Esophagus muscularis mucosa (tissue), 4 donors: ENCODE results near the gene ASS1. TPM values are rescaled to one million over a fixed set of nuclear protein-coding genes. Genes with fewer than 3 reads are reported as not detected.

ENCODE experiments used
- DNase-seq: peaks from one replicate; pipeline ENCODE4 v3.0.0-alpha.2; 2017; ENCODE audit errors: extremely low spot score
- H3K27ac ChIP-seq, 4 donors: fragments of 200-600 bp; sonication (generic); replicated peaks in 1 of 4; 1 replicate in 3 of 4; 2 replicates in 1 of 4; pipeline ENCODE4 v1.5.1; 2016 to 2019; ENCODE audit warnings: mild to moderate bottlenecking in 1 of 4
- H3K27me3 ChIP-seq, 4 donors: fragments of 200-600 bp; sonication (generic); one replicate each; pipeline versions ENCODE4 v1.5.1 to v1.6.0; 2016 to 2019
- H3K36me3 ChIP-seq, 4 donors: fragments of 200-600 bp; sonication (generic); one replicate each; pipeline ENCODE4 v1.5.1; 2016 to 2019
- H3K4me1 ChIP-seq, 4 donors: fragments of 200-600 bp; sonication (generic); one replicate each; pipeline ENCODE4 v1.5.1; 2016 to 2019
- H3K4me3 ChIP-seq, 4 donors: fragments of 200-600 bp; sonication (generic); 1 replicate in 2 of 4; 2 replicates in 2 of 4; pipeline ENCODE4 v1.5.1; 2016 to 2019; ENCODE audit warnings: mild to moderate bottlenecking in 4 of 4, moderate library complexity in 1 of 4
- H3K9me3 ChIP-seq, 4 donors: fragments of 200-600 bp; sonication (generic); 1 replicate in 3 of 4; 2 replicates in 1 of 4; pipeline ENCODE4 v1.5.1; 2016 to 2019
- EP300 ChIP-seq: sonication (generic); formaldehyde crosslinking; IDR thresholded peaks from one replicate; pipeline ENCODE4 v1.6.1; 2017; ENCODE audit warnings: antibody characterized with exemption
- POLR2A ChIP-seq: fragments of 450-650 bp; IDR thresholded peaks from one replicate; pipeline ENCODE4 v1.6.1; 2017; ENCODE audit warnings: antibody characterized with exemption, moderate library complexity, mild to moderate bottlenecking, low read depth
- POLR2AphosphoS5 ChIP-seq, 2 donors: sonication (generic); formaldehyde crosslinking; IDR thresholded peaks; one replicate each; pipeline ENCODE4 v1.6.1; 2017; ENCODE audit warnings: antibody characterized with exemption in 2 of 2
- WGBS: methylation state at CpG from one replicate; pipeline ENCODE4 v1.1.5; 2018; 5-methylcytosine and 5-hydroxymethylcytosine counted together
- intact Hi-C: fragments of 100-400 bp; cut with DNase I; formaldehyde crosslinking; loops from one replicate; pipeline ENCODE4 v1.15.1; 2023
- total RNA-seq, 4 donors: library from RNA; depleted of rRNA; stranded (reverse); fragments of >200 nt; gene quantifications; one replicate each; pipeline versions ENCODE4 v1.1.0 to v1.2.1, GENCODE V29; 2016
- TF ChIP-seq, protein P1 (sequence below), 3 experiments: fragments of 200-600 bp in 2 of 3; fragments of 450-650 bp in 1 of 3; sonication (generic) in 2 of 3; IDR thresholded peaks; one replicate each; pipeline ENCODE4 v1.5.1; 2017 to 2019; ENCODE audit warnings: antibody characterized with exemption in 3 of 3, mild to moderate bottlenecking in 2 of 3, moderate library complexity in 1 of 3

Gene ASS1
- total RNA-seq, 4 donors from 2014 or later, result 67.7 to 113 (median 97.1) TPM

DNA sequence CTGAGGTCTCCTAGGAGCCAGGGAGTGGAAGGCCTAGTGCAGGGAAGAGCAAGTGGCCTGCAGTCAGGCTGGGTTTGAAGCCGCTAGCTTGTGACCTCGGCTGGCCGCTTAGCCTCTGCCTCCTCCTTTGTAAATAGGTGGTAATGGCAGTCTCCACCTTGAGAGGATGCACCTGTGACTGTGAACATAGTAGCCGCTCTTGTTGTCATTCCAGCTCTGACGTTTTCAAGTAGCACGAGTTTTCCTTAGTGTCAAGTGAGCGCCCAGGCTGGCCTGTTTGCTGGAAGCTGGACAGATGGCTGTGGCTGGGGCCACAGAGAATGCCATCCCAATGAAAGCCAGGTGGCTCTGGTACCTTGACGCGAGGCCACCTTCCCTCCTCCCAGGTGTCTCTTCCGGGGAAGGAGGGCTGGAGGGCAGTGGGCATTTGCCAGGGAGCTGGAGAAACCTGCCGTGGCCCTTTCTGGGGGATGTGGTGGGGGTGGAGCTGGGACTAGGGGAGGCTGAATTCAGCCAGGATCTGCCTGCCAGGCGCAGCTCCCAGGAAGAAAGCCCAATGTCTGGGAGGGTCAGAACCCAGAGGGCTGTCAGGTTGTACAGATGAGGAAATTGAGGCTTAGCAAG lies 2.5 kb downstream of the ASS1 start:
- Histone ChIP-seq H3K4me3 (no peak overlapping the region), H3K36me3 (no peaks in the 10 kb centered on the region), H3K9me3 (no peaks in the 10 kb centered on the region), H3K27me3 (peaks cover 0 to 9% (median 0%) of the 10 kb centered on the region in 4 donors), H3K4me1 (peaks cover 70 to 84% (median 78%) of the 10 kb centered on the region in 4 donors), H3K27ac (peak overlapping the region; percentile 80 to 86 (median 82))
- TF ChIP-seq EP300 (no peak), POLR2A (no peak), POLR2AphosphoS5 (IDR thresholded peaks at IDR 0.05) (no peak)
- TF ChIP-seq, protein P1, sequence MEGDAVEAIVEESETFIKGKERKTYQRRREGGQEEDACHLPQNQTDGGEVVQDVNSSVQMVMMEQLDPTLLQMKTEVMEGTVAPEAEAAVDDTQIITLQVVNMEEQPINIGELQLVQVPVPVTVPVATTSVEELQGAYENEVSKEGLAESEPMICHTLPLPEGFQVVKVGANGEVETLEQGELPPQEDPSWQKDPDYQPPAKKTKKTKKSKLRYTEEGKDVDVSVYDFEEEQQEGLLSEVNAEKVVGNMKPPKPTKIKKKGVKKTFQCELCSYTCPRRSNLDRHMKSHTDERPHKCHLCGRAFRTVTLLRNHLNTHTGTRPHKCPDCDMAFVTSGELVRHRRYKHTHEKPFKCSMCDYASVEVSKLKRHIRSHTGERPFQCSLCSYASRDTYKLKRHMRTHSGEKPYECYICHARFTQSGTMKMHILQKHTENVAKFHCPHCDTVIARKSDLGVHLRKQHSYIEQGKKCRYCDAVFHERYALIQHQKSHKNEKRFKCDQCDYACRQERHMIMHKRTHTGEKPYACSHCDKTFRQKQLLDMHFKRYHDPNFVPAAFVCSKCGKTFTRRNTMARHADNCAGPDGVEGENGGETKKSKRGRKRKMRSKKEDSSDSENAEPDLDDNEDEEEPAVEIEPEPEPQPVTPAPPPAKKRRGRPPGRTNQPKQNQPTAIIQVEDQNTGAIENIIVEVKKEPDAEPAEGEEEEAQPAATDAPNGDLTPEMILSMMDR (IDR thresholded peaks at IDR 0.05), result no peak
- DNase-seq, result no peak
- intact Hi-C loops, result no loop called here
- 79% methylated on average over 3 of the region's 12 CpGs for WGBS

DNA sequence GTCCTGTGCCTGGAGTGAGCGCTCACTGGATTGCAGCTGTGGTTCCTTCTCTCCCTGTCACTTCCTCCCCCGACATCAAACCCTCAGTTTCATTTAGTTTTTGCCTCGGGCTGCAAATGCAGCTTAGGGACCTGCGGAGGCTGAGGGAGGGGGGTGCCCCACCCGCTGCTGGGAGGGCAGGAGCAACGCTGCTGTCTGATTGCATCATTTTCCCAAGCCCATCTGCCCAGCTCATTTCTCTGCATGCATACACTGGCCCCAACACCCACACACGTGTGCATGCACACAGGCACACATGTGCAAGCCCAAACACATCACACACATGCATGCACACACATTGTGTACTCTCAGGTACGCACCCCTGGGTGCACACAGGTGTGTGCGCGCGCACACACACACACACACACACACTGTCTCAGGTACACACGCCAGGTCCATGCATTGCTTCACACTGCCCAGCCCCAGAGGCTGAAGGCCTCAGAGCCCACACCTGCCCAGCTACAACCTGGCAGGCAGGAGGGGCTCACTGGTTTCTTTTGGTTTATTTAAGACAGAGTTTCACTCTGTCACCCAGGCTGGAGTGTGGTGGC lies 3.4 kb downstream of the ASS1 start:
- Histone ChIP-seq H3K36me3 (no peaks in the 10 kb centered on the region), H3K4me1 (peaks cover 74 to 92% (median 82%) of the 10 kb centered on the region in 4 donors), H3K9me3 (no peaks in the 10 kb centered on the region), H3K27ac (no peak overlapping the region), H3K4me3 (no peak overlapping the region), H3K27me3 (peaks cover 0 to 9% (median 0%) of the 10 kb centered on the region in 4 donors)
- TF ChIP-seq EP300 (no peak), POLR2A (no peak), POLR2AphosphoS5 (IDR thresholded peaks at IDR 0.05) (no peak)
- TF ChIP-seq, protein P1 (IDR thresholded peaks at IDR 0.05), result no peak
- 68% methylated on average over 12 of the region's 12 CpGs for WGBS
- intact Hi-C loops, result no loop called here
- no peak for DNase-seq

DNA sequence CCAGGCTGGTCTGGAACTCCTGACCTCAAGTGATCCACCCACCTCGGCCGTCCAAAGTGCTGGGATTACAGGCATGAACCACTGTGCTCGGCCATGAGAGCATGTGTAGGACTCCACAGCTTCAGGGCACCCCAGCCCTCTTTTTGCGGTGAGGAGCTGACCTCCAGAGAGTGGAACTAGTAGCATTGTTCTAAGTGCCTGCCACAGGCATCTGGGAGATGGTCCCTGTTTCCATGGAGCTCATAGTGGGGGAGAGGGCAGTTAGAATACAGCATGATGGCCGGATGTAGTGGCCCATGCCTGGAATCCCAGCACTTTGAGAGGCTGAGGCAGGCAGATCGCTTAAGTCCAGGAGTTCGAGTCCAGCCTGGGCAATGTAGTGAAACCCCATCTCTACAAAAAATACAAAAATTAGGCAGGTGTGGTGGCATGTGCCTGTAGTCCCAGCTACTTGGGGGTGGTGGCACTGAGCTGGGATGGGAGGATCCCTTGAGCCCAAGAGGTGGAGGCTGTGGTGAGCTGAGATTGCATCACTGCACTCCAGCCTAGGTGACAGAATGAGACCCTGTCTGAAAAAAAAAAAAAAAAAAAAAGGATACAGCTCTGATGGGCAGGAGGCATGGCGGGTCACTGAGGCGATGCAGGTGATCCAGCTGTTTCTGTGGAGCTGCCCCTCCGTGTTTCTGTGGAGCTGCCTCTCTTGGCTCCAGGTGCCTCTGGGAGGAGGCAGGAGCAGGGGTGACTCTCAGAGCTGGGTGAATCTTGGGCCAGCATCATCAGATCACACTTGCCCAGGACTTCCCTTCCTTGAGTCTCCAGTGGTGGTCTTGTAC lies 4.2 kb downstream of the ASS1 start:
- peaks cover 0 to 9% (median 0%) of the 10 kb centered on the region in 4 donors for H3K27me3 ChIP-seq
- H3K36me3 ChIP-seq, result no peaks in the 10 kb centered on the region
- H3K27ac ChIP-seq, result no peak overlapping the region
- TF ChIP-seq EP300, result no peak
- TF ChIP-seq, protein P1 (IDR thresholded peaks at IDR 0.05), result no peak
- no peak for TF ChIP-seq POLR2AphosphoS5 (IDR thresholded peaks at IDR 0.05)
- TF ChIP-seq POLR2A, result no peak
- no peak overlapping the region for H3K4me3 ChIP-seq
- peaks cover 80 to 98% (median 90%) of the 10 kb centered on the region in 4 donors for H3K4me1 ChIP-seq
- WGBS, result 95% methylated on average over 10 of the region's 10 CpGs
- DNase-seq, result no peak
- intact Hi-C loops, result no loop called here
- H3K9me3 ChIP-seq, result no peaks in the 10 kb centered on the region

DNA sequence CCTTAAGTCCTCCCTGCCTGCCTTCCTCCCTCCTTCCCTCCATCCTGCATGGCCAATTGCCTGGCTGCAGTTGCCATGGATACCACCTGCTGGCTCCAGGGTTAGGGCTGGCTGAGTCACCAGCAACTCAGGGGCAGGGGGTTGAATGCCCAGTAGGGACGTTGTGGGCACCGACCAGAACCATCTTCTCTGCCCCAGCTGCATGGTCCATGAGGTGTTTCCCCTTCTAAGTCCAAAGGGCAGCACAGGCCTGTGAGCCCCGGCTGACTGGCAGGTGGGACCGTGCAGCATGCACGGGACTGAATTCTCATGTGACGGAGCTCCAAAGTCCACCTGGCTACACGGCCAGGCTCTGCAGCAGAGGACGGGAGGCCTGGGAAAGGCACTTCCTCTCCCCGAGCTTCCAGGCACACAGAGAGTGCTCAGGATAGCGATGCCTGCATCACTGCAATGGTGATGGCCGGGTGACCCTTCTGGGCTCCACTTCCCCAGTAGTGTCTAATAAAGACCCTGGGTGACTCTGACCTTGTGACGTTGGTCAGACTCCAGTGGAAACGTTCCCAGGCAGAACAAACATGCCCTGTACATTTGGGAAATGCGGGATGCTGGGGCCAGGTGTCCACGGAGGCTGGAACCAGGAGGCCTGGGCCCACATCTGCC lies 5.7 kb downstream of the ASS1 start:
- 65% methylated on average over 6 of the region's 15 CpGs for WGBS
- intact Hi-C loops, result no loop called here
- TF ChIP-seq EP300 (no peak), POLR2AphosphoS5 (IDR thresholded peaks at IDR 0.05) (no peak), POLR2A (no peak)
- TF ChIP-seq, protein P1 (IDR thresholded peaks at IDR 0.05), result no peak
- Histone ChIP-seq H3K4me1 (peaks cover 66 to 87% (median 82%) of the 10 kb centered on the region in 4 donors), H3K27ac (peak overlapping the region; percentile 75 to 84 (median 80)), H3K27me3 (no peaks in the 10 kb centered on the region), H3K4me3 (no peak overlapping the region), H3K36me3 (no peaks in the 10 kb centered on the region), H3K9me3 (no peaks in the 10 kb centered on the region)
- DNase-seq, result no peak
